Neural cell (in vitro differentiated cells): Measurements from ENCODE around the gene GMDS. TPM values are rescaled to one million over a fixed set of nuclear protein-coding genes. Genes with fewer than 3 reads are reported as not detected.

Experiments used
- H2AFZ ChIP-seq: fragments of 200-600, 300-800 bp; sonication (generic), shearing (Covaris generic); 2 replicates; pipeline ENCODE4 v1.6.0; 2014; ENCODE audit warnings: low read depth, mild to moderate bottlenecking, antibody characterized with exemption, low read length, moderate library complexity
- H3F3A ChIP-seq: fragments of 200-600 bp; shearing (Covaris generic); 2 replicates; pipeline ENCODE4 v1.6.1; 2016; ENCODE audit warnings: mild to moderate bottlenecking, moderate library complexity, mixed read lengths, antibody characterized with exemption, low read length; ENCODE audit not compliant: insufficient read depth, poor library complexity, severe bottlenecking
- H3K27ac ChIP-seq: fragments of 200-600, 300-800 bp; sonication (generic), shearing (Covaris generic); 2 replicates; pipeline ENCODE4 v1.5.1; 2014; ENCODE audit warnings: mild to moderate bottlenecking, low read length, moderate library complexity
- H3K27me3 ChIP-seq: fragments of 300-800, 200-600 bp; sonication (generic), shearing (Covaris generic); 2 replicates; pipeline ENCODE4 v1.6.0; 2014; ENCODE audit warnings: mild to moderate bottlenecking, low read depth, low read length, moderate library complexity; ENCODE audit not compliant: insufficient read depth
- H3K36me3 ChIP-seq: fragments of 300-800, 200-600 bp; sonication (generic), shearing (Covaris generic); 2 replicates; pipeline ENCODE4 v1.5.1; 2014; ENCODE audit warnings: mild to moderate bottlenecking, antibody characterized with exemption, low read length, moderate library complexity; ENCODE audit not compliant: insufficient read depth
- H3K4me2 ChIP-seq: fragments of 300-800, 200-600 bp; sonication (generic), shearing (Covaris generic); 2 replicates; pipeline ENCODE4 v1.6.0; 2014; ENCODE audit warnings: mild to moderate bottlenecking, low read length
- H3K4me3 ChIP-seq: fragments of 300-800, 200-600 bp; sonication (generic), shearing (Covaris generic); 2 replicates; pipeline ENCODE4 v1.5.1; 2014; ENCODE audit warnings: mild to moderate bottlenecking, low read length, moderate library complexity
- H3K79me2 ChIP-seq: fragments of 200-600 bp; shearing (Covaris generic); replicated peaks from 2 replicates; pipeline ENCODE4 v1.6.0; 2014; ENCODE audit warnings: mild to moderate bottlenecking, low read length, moderate library complexity; ENCODE audit not compliant: insufficient read depth
- H3K9ac ChIP-seq: fragments of 300-800, 200-600 bp; sonication (generic), shearing (Covaris generic); 2 replicates; pipeline ENCODE4 v1.6.1; 2016; ENCODE audit warnings: mild to moderate bottlenecking, low read length, mixed read lengths
- H3K9me2 ChIP-seq: fragments of 200-600 bp; shearing (Covaris generic); 2 replicates; pipeline ENCODE4 v1.6.1; 2016; ENCODE audit warnings: mild to moderate bottlenecking, low read length, mixed read lengths; ENCODE audit not compliant: insufficient read depth
- H3K9me3 ChIP-seq: fragments of 200-600, 300-800 bp; sonication (generic), shearing (Covaris generic); 2 replicates; pipeline ENCODE4 v1.6.1; 2016; ENCODE audit warnings: mild to moderate bottlenecking, mixed run types, low read length, moderate library complexity, mixed read lengths
- H4K20me1 ChIP-seq: fragments of 200-600 bp; shearing (Covaris generic); 2 replicates; pipeline ENCODE4 v1.6.1; 2016; ENCODE audit warnings: mild to moderate bottlenecking, mixed run types; ENCODE audit not compliant: insufficient read depth
- EP300 ChIP-seq: fragments of 450-650 bp; conservative IDR thresholded peaks from 2 replicates; pipeline ENCODE4 v1.6.1; 2014; ENCODE audit warnings: antibody characterized with exemption, mild to moderate bottlenecking, moderate library complexity; ENCODE audit not compliant: poor library complexity, severe bottlenecking
- EZH2 ChIP-seq: fragments of 200-600, 300-800 bp; shearing (Covaris generic), sonication (generic); IDR thresholded peaks from 2 replicates; pipeline ENCODE4 v1.6.1; 2014; ENCODE audit warnings: antibody characterized with exemption, low read length, borderline replicate concordance, mild to moderate bottlenecking; ENCODE audit not compliant: insufficient read depth, poor library complexity, severe bottlenecking
- MXI1 ChIP-seq: fragments of 450-650 bp; conservative IDR thresholded peaks from 2 replicates; pipeline ENCODE4 v1.6.1; 2014; ENCODE audit warnings: antibody characterized with exemption, mild to moderate bottlenecking; ENCODE audit not compliant: poor library complexity, severe bottlenecking
- POLR2AphosphoS5 ChIP-seq: IDR thresholded peaks from 2 replicates; pipeline ENCODE4 v1.6.1; 2012
- RAD21 ChIP-seq: fragments of 450-650 bp; conservative IDR thresholded peaks from 2 replicates; pipeline ENCODE4 v1.6.1; 2014; ENCODE audit warnings: antibody characterized with exemption, mild to moderate bottlenecking, moderate library complexity
- SMC3 ChIP-seq: fragments of 450-650 bp; conservative IDR thresholded peaks from 2 replicates; pipeline ENCODE4 v1.6.1; 2014; ENCODE audit warnings: antibody characterized with exemption, mild to moderate bottlenecking, moderate library complexity; ENCODE audit not compliant: poor library complexity
- TAF1 ChIP-seq: IDR thresholded peaks from 2 replicates; pipeline ENCODE4 v1.6.1; 2012; ENCODE audit warnings: low read depth
- polyA plus RNA-seq: library from polyadenylated mRNA; depleted of rRNA; stranded (reverse); fragments of >200 nt; gene quantifications from 2 replicates; pipeline ENCODE4 v1.2.3, GENCODE V29; 2014
- TF ChIP-seq, protein P1 (sequence below): IDR thresholded peaks from 2 replicates; pipeline ENCODE4 v1.6.1; 2012; ENCODE audit warnings: borderline replicate concordance
- TF ChIP-seq, protein P2 (sequence below): fragments of 450-650 bp; IDR thresholded peaks from 2 replicates; pipeline ENCODE4 v1.5.1; 2014; ENCODE audit warnings: antibody characterized with exemption, mild to moderate bottlenecking, moderate library complexity; ENCODE audit not compliant: poor library complexity, severe bottlenecking

GMDS gene
- polyA plus RNA-seq, 1 donor from 2014 or later, result 11.4 TPM

DNA sequence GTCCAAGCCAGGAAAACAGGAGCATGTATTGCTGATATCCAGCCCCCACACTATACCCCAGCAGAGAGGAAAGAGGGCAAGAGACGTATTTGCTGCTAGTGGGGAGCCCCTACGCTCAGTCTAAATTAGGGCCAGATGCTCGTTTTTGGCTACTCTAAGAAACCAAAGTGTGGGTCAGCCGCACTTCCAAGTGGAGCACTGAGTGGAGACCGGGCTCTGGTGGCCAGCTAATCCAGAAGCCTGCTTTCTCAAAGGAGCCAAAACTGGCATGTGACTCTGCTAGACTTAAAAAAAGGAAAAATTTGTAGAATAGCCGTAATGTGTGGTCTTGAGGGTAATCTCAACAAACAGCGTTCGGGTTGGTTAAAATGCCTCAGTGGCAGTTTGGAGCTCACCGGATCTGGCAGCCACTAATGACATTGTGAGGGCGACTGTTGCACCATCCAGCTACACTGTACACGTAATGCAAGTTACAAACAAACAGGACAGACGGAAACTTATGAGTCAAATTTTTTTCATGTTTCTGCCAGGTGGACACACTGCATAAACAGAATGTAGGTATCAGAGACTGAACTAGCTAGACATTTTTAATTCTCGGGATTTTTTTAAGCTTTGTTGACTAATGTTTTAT is 404.8 kb downstream of the GMDS start:
- no peaks in the 10 kb centered on the region for H3K9me2 ChIP-seq
- no peak overlapping the region for H3K27ac ChIP-seq
- H3K27me3 ChIP-seq, result no peaks in the 10 kb centered on the region
- no peak overlapping the region for H2AFZ ChIP-seq
- no peaks in the 10 kb centered on the region for H3K36me3 ChIP-seq
- no peaks in the 10 kb centered on the region for H3K79me2 ChIP-seq
- no peaks in the 10 kb centered on the region for H3F3A ChIP-seq
- H4K20me1 ChIP-seq, result no peaks in the 10 kb centered on the region
- no peak for TF ChIP-seq MXI1
- no peak for TF ChIP-seq EZH2
- TF ChIP-seq, protein P1, sequence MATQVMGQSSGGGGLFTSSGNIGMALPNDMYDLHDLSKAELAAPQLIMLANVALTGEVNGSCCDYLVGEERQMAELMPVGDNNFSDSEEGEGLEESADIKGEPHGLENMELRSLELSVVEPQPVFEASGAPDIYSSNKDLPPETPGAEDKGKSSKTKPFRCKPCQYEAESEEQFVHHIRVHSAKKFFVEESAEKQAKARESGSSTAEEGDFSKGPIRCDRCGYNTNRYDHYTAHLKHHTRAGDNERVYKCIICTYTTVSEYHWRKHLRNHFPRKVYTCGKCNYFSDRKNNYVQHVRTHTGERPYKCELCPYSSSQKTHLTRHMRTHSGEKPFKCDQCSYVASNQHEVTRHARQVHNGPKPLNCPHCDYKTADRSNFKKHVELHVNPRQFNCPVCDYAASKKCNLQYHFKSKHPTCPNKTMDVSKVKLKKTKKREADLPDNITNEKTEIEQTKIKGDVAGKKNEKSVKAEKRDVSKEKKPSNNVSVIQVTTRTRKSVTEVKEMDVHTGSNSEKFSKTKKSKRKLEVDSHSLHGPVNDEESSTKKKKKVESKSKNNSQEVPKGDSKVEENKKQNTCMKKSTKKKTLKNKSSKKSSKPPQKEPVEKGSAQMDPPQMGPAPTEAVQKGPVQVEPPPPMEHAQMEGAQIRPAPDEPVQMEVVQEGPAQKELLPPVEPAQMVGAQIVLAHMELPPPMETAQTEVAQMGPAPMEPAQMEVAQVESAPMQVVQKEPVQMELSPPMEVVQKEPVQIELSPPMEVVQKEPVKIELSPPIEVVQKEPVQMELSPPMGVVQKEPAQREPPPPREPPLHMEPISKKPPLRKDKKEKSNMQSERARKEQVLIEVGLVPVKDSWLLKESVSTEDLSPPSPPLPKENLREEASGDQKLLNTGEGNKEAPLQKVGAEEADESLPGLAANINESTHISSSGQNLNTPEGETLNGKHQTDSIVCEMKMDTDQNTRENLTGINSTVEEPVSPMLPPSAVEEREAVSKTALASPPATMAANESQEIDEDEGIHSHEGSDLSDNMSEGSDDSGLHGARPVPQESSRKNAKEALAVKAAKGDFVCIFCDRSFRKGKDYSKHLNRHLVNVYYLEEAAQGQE, result no peak
- no peak for TF ChIP-seq SMC3
- TF ChIP-seq TAF1, result no peak
- TF ChIP-seq RAD21, result no peak
- TF ChIP-seq POLR2AphosphoS5, result no peak
- TF ChIP-seq, protein P2, sequence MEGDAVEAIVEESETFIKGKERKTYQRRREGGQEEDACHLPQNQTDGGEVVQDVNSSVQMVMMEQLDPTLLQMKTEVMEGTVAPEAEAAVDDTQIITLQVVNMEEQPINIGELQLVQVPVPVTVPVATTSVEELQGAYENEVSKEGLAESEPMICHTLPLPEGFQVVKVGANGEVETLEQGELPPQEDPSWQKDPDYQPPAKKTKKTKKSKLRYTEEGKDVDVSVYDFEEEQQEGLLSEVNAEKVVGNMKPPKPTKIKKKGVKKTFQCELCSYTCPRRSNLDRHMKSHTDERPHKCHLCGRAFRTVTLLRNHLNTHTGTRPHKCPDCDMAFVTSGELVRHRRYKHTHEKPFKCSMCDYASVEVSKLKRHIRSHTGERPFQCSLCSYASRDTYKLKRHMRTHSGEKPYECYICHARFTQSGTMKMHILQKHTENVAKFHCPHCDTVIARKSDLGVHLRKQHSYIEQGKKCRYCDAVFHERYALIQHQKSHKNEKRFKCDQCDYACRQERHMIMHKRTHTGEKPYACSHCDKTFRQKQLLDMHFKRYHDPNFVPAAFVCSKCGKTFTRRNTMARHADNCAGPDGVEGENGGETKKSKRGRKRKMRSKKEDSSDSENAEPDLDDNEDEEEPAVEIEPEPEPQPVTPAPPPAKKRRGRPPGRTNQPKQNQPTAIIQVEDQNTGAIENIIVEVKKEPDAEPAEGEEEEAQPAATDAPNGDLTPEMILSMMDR, result no peak
- TF ChIP-seq EP300, result no peak
- H3K4me3 ChIP-seq, result no peak overlapping the region
- no peak overlapping the region for H3K4me2 ChIP-seq
- H3K9ac ChIP-seq, result no peak overlapping the region
- no peaks in the 10 kb centered on the region for H3K9me3 ChIP-seq

DNA sequence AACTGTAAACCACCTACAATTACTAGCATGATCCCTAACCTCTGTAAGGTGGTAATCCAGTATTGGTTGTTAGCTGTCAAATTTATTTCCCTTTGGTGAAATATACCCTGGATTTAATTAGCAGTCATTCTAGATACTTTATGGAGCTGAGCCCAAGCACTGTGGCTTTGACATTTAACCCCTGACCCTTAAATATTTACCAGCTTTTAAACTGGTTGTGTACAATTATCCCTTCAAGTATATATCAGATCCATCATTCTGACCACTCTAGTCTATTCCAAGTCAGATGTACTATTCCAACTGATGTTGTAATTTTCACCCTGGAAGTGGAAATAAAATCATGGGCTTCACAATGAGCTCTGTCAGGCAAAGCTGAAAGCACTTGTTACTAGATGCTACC is 406.0 kb downstream of the GMDS start:
- H3K9me3 ChIP-seq, result no peaks in the 10 kb centered on the region
- no peaks in the 10 kb centered on the region for H3K36me3 ChIP-seq
- no peak for TF ChIP-seq MXI1
- TF ChIP-seq, protein P2, result no peak
- TF ChIP-seq EZH2, result no peak
- TF ChIP-seq POLR2AphosphoS5, result no peak
- no peak for TF ChIP-seq RAD21
- no peak for TF ChIP-seq SMC3
- TF ChIP-seq, protein P1, result no peak
- no peak for TF ChIP-seq TAF1
- TF ChIP-seq EP300, result no peak
- no peaks in the 10 kb centered on the region for H3K9me2 ChIP-seq
- no peak overlapping the region for H2AFZ ChIP-seq
- no peak overlapping the region for H3K9ac ChIP-seq
- no peak overlapping the region for H3K4me3 ChIP-seq
- no peaks in the 10 kb centered on the region for H4K20me1 ChIP-seq
- H3F3A ChIP-seq, result no peaks in the 10 kb centered on the region
- H3K27ac ChIP-seq, result no peak overlapping the region
- H3K4me2 ChIP-seq, result no peak overlapping the region
- no peaks in the 10 kb centered on the region for H3K27me3 ChIP-seq
- H3K79me2 ChIP-seq, result no peaks in the 10 kb centered on the region
